ENCODE results near the gene ZBTB20.

- TF ChIP-seq POLR2AphosphoS5 (IDR thresholded peaks at IDR 0.05; ENCODE audit: low read depth) (no peak), SPI1 (IDR thresholded peaks at IDR 0.05; ENCODE audit: borderline replicate concordance, low read depth) (no peak)
- TF ChIP-seq, protein P1, sequence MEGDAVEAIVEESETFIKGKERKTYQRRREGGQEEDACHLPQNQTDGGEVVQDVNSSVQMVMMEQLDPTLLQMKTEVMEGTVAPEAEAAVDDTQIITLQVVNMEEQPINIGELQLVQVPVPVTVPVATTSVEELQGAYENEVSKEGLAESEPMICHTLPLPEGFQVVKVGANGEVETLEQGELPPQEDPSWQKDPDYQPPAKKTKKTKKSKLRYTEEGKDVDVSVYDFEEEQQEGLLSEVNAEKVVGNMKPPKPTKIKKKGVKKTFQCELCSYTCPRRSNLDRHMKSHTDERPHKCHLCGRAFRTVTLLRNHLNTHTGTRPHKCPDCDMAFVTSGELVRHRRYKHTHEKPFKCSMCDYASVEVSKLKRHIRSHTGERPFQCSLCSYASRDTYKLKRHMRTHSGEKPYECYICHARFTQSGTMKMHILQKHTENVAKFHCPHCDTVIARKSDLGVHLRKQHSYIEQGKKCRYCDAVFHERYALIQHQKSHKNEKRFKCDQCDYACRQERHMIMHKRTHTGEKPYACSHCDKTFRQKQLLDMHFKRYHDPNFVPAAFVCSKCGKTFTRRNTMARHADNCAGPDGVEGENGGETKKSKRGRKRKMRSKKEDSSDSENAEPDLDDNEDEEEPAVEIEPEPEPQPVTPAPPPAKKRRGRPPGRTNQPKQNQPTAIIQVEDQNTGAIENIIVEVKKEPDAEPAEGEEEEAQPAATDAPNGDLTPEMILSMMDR (IDR thresholded peaks at IDR 0.05; ENCODE audit: insufficient read depth, low read length), result no peak
- TF ChIP-seq, protein P2, sequence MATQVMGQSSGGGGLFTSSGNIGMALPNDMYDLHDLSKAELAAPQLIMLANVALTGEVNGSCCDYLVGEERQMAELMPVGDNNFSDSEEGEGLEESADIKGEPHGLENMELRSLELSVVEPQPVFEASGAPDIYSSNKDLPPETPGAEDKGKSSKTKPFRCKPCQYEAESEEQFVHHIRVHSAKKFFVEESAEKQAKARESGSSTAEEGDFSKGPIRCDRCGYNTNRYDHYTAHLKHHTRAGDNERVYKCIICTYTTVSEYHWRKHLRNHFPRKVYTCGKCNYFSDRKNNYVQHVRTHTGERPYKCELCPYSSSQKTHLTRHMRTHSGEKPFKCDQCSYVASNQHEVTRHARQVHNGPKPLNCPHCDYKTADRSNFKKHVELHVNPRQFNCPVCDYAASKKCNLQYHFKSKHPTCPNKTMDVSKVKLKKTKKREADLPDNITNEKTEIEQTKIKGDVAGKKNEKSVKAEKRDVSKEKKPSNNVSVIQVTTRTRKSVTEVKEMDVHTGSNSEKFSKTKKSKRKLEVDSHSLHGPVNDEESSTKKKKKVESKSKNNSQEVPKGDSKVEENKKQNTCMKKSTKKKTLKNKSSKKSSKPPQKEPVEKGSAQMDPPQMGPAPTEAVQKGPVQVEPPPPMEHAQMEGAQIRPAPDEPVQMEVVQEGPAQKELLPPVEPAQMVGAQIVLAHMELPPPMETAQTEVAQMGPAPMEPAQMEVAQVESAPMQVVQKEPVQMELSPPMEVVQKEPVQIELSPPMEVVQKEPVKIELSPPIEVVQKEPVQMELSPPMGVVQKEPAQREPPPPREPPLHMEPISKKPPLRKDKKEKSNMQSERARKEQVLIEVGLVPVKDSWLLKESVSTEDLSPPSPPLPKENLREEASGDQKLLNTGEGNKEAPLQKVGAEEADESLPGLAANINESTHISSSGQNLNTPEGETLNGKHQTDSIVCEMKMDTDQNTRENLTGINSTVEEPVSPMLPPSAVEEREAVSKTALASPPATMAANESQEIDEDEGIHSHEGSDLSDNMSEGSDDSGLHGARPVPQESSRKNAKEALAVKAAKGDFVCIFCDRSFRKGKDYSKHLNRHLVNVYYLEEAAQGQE (IDR thresholded peaks at IDR 0.05; ENCODE audit: insufficient replicate concordance, low read depth), result no peak
Observed at GRCh38 chr3:114857299-114857701, 289.8 kb downstream of the ZBTB20 start.
